SK-N-SH treated with all-trans-retinoic acid at 6 μM for 48 hours (cell line): ENCODE results near the gene RIMS3.

Source experiments
- ATAC-seq: fragments of 200-7000 bp; cut with Tn5 transposase; 3 replicates; pipeline ENCODE4 v1.9.1; 2020; ENCODE audit warnings: mild to moderate bottlenecking, moderate library complexity
- BACH2 ChIP-seq: fragments of 250-450 bp; sonication (Bioruptor Pico); IDR thresholded peaks from 2 replicates; pipeline ENCODE4 v1.9.0; 2021; ENCODE audit warnings: mild to moderate bottlenecking, borderline replicate concordance
- CSDC2 ChIP-seq: fragments of 250-450 bp; sonication (Bioruptor Pico); IDR thresholded peaks from 2 replicates; pipeline ENCODE4 v1.5.0; 2020; ENCODE audit warnings: mild to moderate bottlenecking, moderate library complexity
- ESRRG ChIP-seq: fragments of 250-450 bp; sonication (Bioruptor Pico); IDR thresholded peaks from 2 replicates; pipeline ENCODE4 v1.6.1; 2021; ENCODE audit warnings: mild to moderate bottlenecking
- GLIS3 ChIP-seq: fragments of 250-450 bp; sonication (Bioruptor Pico); IDR thresholded peaks from 2 replicates; pipeline ENCODE4 v1.5.0; 2020; ENCODE audit warnings: mild to moderate bottlenecking, moderate library complexity
- ISL1 ChIP-seq: fragments of 250-450 bp; sonication (Bioruptor Pico); IDR thresholded peaks from 2 replicates; pipeline ENCODE4 v2.1.2; 2022; ENCODE audit warnings: mild to moderate bottlenecking, moderate library complexity
- OSR1 ChIP-seq: fragments of 250-450 bp; sonication (Bioruptor Pico); IDR thresholded peaks from 2 replicates; pipeline ENCODE4 v1.8.0; 2022; ENCODE audit warnings: moderate library complexity, mild to moderate bottlenecking, inconsistent platforms
- PPARA ChIP-seq: fragments of 250-450 bp; sonication (Bioruptor Pico); IDR thresholded peaks from 2 replicates; pipeline ENCODE4 v1.5.0; 2020; ENCODE audit warnings: mild to moderate bottlenecking, borderline replicate concordance
- RARB ChIP-seq: fragments of 250-450 bp; sonication (Bioruptor Pico); IDR thresholded peaks from 2 replicates; pipeline ENCODE4 v1.8.0; 2021; ENCODE audit warnings: mild to moderate bottlenecking, moderate library complexity
- SNAI2 ChIP-seq: fragments of 250-450 bp; sonication (Bioruptor Pico); IDR thresholded peaks from 2 replicates; pipeline ENCODE4 v1.5.0; 2020; ENCODE audit warnings: mild to moderate bottlenecking, moderate library complexity
- TCF4 ChIP-seq: fragments of 250-450 bp; sonication (Bioruptor Pico); IDR thresholded peaks from 2 replicates; pipeline ENCODE4 v1.8.0; 2021; ENCODE audit warnings: mild to moderate bottlenecking, moderate library complexity, borderline replicate concordance
- TOX ChIP-seq: fragments of 250-450 bp; sonication (Bioruptor Pico); IDR thresholded peaks from 2 replicates; pipeline ENCODE4 v1.8.0; 2021; ENCODE audit warnings: mild to moderate bottlenecking, moderate library complexity, borderline replicate concordance
- ZC3H10 ChIP-seq: fragments of 250-450 bp; sonication (Bioruptor Pico); IDR thresholded peaks from 2 replicates; pipeline ENCODE4 v1.5.1; 2021; ENCODE audit warnings: mild to moderate bottlenecking, moderate library complexity
- ZFP30 ChIP-seq: fragments of 450-650 bp; formaldehyde crosslinking; IDR thresholded peaks from 2 replicates; pipeline ENCODE4 v1.5.0; 2022; ENCODE audit warnings: mild to moderate bottlenecking, moderate library complexity
- ZNF565 ChIP-seq: fragments of 450-650 bp; formaldehyde crosslinking; conservative IDR thresholded peaks from 2 replicates; pipeline ENCODE4 v1.5.0; 2020; ENCODE audit warnings: low read depth, mild to moderate bottlenecking, moderate library complexity
- ZNF70 ChIP-seq: fragments of 450-650 bp; formaldehyde crosslinking; IDR thresholded peaks from 2 replicates; pipeline ENCODE4 v1.5.0; 2020; ENCODE audit warnings: mild to moderate bottlenecking, moderate library complexity
- ZNF8 ChIP-seq: fragments of 450-650 bp; formaldehyde crosslinking; IDR thresholded peaks from 2 replicates; pipeline ENCODE4 v1.5.0; 2020; ENCODE audit warnings: mild to moderate bottlenecking, moderate library complexity
- TF ChIP-seq, protein P1 (sequence below): fragments of 250-450 bp; sonication (Bioruptor Pico); IDR thresholded peaks from 2 replicates; pipeline ENCODE4 v1.5.1; 2021; ENCODE audit warnings: mild to moderate bottlenecking, moderate library complexity
- TF ChIP-seq, protein P2 (sequence below): fragments of 250-450 bp; sonication (Bioruptor Pico); IDR thresholded peaks from 2 replicates; pipeline ENCODE4 v1.8.0; 2021; ENCODE audit warnings: low read depth, mild to moderate bottlenecking, moderate library complexity, borderline replicate concordance
- TF ChIP-seq, protein P3 (sequence below): fragments of 250-450 bp; sonication (Bioruptor Pico); IDR thresholded peaks from 2 replicates; pipeline ENCODE4 v1.5.0; 2020; ENCODE audit warnings: mild to moderate bottlenecking, moderate library complexity
- TF ChIP-seq, protein P4 (sequence below): fragments of 250-450 bp; sonication (Bioruptor Pico); IDR thresholded peaks from 2 replicates; pipeline ENCODE4 v1.5.1; 2020; ENCODE audit warnings: low read depth, mild to moderate bottlenecking, moderate library complexity

The RIMS3 gene

DNA sequence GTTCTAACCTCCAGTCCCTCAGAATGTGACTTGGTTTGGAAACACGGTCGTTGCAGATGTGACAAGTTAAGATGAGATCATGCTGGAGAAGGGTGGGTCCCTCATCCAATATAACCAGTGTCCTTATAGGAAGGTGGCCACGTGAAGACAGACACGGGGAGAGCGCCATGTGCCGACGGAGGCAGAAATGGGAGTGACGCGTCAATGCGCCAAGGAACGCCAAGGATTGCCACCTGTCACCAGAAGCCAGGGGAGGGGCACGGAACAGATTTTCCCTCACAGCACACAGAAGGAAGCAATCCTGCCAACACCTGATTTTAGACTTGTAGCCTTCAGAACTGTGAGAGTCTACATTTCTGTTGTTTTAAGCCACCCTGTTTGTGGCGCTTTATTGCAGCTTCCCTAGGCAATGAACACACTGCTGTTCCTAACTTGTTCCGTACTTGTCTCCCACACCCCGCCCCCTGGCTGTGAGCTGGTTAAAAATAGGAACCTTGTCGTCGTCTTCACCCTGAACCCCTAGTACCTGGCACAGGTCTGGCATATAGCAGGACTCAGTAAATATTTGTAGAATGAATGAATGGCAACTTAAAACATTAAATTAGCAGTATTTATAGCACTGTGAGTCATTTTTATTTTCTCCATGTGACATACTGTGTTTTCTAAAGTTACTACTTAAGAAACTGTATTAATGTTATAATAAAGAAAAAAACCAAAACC lies 14.2 kb downstream of the RIMS3 start:
- no peak for ATAC-seq
- TF ChIP-seq, protein P1, sequence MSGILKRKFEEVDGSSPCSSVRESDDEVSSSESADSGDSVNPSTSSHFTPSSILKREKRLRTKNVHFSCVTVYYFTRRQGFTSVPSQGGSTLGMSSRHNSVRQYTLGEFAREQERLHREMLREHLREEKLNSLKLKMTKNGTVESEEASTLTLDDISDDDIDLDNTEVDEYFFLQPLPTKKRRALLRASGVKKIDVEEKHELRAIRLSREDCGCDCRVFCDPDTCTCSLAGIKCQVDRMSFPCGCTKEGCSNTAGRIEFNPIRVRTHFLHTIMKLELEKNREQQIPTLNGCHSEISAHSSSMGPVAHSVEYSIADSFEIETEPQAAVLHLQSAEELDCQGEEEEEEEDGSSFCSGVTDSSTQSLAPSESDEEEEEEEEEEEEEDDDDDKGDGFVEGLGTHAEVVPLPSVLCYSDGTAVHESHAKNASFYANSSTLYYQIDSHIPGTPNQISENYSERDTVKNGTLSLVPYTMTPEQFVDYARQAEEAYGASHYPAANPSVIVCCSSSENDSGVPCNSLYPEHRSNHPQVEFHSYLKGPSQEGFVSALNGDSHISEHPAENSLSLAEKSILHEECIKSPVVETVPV, result no peak
- no peak for TF ChIP-seq SNAI2 (CRISPR knock-in tag)
- TF ChIP-seq ISL1, result no peak
- TF ChIP-seq GLIS3 (CRISPR knock-in tag), result no peak
- no peak for TF ChIP-seq ZNF565 (CRISPR knock-in tag)
- TF ChIP-seq ZC3H10 (CRISPR knock-in tag), result no peak
- TF ChIP-seq, protein P2, sequence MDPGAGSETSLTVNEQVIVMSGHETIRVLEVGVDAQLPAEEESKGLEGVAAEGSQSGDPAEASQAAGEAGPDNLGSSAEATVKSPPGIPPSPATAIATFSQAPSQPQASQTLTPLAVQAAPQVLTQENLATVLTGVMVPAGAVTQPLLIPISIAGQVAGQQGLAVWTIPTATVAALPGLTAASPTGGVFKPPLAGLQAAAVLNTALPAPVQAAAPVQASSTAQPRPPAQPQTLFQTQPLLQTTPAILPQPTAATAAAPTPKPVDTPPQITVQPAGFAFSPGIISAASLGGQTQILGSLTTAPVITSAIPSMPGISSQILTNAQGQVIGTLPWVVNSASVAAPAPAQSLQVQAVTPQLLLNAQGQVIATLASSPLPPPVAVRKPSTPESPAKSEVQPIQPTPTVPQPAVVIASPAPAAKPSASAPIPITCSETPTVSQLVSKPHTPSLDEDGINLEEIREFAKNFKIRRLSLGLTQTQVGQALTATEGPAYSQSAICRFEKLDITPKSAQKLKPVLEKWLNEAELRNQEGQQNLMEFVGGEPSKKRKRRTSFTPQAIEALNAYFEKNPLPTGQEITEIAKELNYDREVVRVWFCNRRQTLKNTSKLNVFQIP (CRISPR knock-in tag), result no peak
- no peak for TF ChIP-seq ZNF8
- TF ChIP-seq, protein P3, sequence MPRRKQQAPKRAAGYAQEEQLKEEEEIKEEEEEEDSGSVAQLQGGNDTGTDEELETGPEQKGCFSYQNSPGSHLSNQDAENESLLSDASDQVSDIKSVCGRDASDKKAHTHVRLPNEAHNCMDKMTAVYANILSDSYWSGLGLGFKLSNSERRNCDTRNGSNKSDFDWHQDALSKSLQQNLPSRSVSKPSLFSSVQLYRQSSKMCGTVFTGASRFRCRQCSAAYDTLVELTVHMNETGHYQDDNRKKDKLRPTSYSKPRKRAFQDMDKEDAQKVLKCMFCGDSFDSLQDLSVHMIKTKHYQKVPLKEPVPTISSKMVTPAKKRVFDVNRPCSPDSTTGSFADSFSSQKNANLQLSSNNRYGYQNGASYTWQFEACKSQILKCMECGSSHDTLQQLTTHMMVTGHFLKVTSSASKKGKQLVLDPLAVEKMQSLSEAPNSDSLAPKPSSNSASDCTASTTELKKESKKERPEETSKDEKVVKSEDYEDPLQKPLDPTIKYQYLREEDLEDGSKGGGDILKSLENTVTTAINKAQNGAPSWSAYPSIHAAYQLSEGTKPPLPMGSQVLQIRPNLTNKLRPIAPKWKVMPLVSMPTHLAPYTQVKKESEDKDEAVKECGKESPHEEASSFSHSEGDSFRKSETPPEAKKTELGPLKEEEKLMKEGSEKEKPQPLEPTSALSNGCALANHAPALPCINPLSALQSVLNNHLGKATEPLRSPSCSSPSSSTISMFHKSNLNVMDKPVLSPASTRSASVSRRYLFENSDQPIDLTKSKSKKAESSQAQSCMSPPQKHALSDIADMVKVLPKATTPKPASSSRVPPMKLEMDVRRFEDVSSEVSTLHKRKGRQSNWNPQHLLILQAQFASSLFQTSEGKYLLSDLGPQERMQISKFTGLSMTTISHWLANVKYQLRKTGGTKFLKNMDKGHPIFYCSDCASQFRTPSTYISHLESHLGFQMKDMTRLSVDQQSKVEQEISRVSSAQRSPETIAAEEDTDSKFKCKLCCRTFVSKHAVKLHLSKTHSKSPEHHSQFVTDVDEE (CRISPR knock-in tag), result no peak

DNA sequence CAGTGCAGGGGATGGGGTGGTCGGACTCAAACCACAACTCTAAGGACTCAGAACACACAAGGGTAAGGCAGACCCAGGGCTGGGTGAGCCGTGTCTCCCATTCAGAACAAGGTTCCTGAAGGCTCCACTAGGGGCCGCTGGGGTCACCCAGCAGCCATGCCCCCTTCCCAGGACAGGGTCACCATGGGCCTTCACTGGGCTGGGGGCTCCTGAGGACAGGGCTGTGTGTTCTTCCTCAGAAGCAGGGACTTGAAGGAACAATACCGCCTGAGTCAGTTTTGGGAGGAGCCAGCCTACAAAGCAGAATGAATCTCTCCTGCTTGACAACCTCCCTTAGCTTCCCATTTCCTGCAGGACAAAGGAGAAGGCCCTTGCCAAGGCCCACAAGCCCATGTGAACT lies 15.4 kb downstream of the RIMS3 start:
- peak; percentile 53; the same call in 2 of the 3 replicates for ATAC-seq
- TF ChIP-seq ZNF70 (CRISPR knock-in tag), result no peak
- no peak for TF ChIP-seq ZFP30 (CRISPR knock-in tag)
- TF ChIP-seq TOX (CRISPR knock-in tag), result no peak
- TF ChIP-seq ZNF565 (CRISPR knock-in tag), result no peak
- TF ChIP-seq, protein P4, sequence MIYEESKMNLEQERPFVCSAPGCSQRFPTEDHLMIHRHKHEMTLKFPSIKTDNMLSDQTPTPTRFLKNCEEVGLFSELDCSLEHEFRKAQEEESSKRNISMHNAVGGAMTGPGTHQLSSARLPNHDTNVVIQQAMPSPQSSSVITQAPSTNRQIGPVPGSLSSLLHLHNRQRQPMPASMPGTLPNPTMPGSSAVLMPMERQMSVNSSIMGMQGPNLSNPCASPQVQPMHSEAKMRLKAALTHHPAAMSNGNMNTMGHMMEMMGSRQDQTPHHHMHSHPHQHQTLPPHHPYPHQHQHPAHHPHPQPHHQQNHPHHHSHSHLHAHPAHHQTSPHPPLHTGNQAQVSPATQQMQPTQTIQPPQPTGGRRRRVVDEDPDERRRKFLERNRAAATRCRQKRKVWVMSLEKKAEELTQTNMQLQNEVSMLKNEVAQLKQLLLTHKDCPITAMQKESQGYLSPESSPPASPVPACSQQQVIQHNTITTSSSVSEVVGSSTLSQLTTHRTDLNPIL (CRISPR knock-in tag), result no peak
- no peak for TF ChIP-seq BACH2 (CRISPR knock-in tag)
- no peak for TF ChIP-seq RARB
- TF ChIP-seq ZC3H10 (CRISPR knock-in tag), result no peak
- TF ChIP-seq ZNF8, result no peak
- TF ChIP-seq, protein P3 (CRISPR knock-in tag), result no peak
- TF ChIP-seq CSDC2 (CRISPR knock-in tag), result no peak
- TF ChIP-seq ISL1, result no peak
- no peak for TF ChIP-seq SNAI2 (CRISPR knock-in tag)
- TF ChIP-seq ESRRG (CRISPR knock-in tag), result no peak
- TF ChIP-seq, protein P1, result no peak
- TF ChIP-seq PPARA (CRISPR knock-in tag), result no peak
- TF ChIP-seq TCF4, result no peak
- no peak for TF ChIP-seq OSR1 (CRISPR knock-in tag)
